ENCODE measurements around the gene INO80C.

Gene INO80C

DNA sequence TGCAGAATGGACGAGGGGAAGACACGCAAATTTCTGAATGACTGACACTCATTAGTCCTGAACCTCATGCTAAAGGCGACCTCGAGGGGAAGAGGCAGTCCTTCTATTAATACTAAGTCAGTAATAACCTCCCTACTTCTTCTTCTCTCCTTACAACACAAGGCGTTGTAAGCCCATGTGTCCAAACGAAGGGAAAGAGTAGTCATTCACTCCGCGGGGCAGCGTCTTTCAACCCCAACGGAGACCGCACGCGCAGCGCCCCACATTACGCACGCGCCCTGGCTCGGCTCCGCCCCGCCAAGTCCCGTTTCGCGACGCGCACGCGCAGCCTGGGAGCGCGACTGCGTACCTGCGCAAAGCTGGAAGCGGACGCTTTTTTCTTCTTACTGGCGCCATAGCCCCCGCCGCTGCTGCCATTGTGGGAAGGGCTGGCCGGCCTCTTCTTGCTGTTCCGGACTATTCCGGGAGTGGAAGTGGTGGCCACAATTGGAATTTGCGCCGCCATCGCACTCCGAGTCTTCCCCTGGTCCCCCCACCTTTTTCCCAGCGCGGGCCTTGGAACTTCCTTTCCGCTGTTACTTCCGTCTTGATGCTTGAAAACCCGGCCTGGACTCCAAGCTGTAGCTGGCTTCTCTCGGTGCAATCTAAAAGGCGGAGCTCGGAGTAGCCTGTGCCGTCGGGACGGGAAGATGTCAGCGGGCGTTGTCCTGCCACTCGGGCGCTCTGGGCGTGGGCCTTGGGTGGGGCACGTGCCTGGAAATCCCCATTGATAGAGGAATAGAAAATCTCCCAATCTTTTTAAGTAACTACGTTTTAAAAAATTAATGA is at the start of gene INO80C:
INO80C (minus strand) TSS at position 591 of the 828 bp plus-strand sequence; CDS start at position 505, 86 bp downstream.
- peak within 1 kb of the TSS; percentile 95 for H3K9ac ChIP-seq (ENCODE audit: low read length)
- no peaks in the 10 kb centered on the region for H3K27me3 ChIP-seq (replicated peaks; ENCODE audit: control insufficient read depth, insufficient read depth, low read length)
- H3K4me3 ChIP-seq (ENCODE audit: low read length) = peak within 1 kb of the TSS; percentile 87
- peak; percentile 98 for DNase-seq (ENCODE audit: low read depth)
- H3K4me1 ChIP-seq (ENCODE audit: control insufficient read depth, insufficient read depth, low read length) = peaks cover 15% of the 10 kb centered on the region
- H3K36me3 ChIP-seq (ENCODE audit: control insufficient read depth, insufficient read depth, low read length, severe bottlenecking) = no peaks in the 10 kb centered on the region
- H3K9me3 ChIP-seq (ENCODE audit: control insufficient read depth, low read length) = no peaks in the 10 kb centered on the region

DNA sequence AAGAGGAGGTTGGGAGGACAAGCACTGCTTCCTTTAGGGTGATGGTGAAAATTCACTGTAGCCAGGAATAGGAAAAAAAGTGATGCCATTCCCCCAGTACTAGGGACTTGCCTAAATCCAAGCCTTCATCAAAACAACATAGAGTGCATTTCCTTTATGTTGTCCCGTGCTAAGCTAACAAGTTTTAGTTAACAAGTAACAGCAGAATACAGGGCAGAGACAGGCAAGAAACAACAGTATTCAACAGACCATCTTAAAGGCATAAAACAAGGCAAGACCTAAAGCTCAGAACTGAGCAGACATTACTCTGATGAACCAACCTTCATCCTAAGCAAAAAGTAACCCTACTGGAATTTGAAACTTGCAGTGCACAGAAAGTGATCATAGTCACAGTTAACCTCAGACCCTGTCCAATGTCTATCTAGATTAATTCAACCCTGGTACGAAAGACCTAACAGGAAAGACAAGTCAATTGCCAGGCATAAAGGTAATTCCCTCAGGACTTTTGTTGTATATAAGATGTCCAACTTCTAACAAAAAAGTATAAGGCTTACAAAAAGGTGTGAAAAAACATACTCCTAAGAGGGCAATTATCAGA is 49.3 kb upstream of the INO80C start:
- no peaks in the 10 kb centered on the region for H3K4me1 ChIP-seq (ENCODE audit: control insufficient read depth, insufficient read depth, low read length)
- no peaks in the 10 kb centered on the region for H3K27me3 ChIP-seq (replicated peaks; ENCODE audit: control insufficient read depth, insufficient read depth, low read length)
- H3K4me3 ChIP-seq (ENCODE audit: low read length) = no peak overlapping the region
- no peak overlapping the region for H3K9ac ChIP-seq (ENCODE audit: low read length)
- H3K36me3 ChIP-seq (ENCODE audit: control insufficient read depth, insufficient read depth, low read length, severe bottlenecking) = no peaks in the 10 kb centered on the region
- no peaks in the 10 kb centered on the region for H3K9me3 ChIP-seq (ENCODE audit: control insufficient read depth, low read length)
- DNase-seq (ENCODE audit: low read depth) = no peak

DNA sequence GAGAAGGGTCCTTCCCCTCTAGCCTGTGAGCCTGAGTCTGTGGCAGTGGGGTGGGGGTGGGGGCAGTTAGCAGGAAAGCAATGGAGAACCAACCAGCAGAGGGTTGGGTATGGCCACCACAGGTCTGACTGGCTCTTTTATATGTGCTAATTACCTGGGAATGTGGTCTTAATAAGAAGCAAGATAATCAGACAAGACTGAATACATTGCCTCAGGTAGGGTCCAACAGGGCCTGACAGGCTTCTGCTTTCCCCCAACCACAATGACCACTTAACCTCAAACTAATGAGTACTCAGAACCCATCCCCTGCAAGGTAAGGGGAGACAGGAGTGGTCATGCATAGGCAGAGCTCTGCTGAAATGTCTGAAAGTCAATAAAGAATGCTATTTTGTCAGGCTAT is 44.6 kb upstream of the INO80C start:
- no peak overlapping the region for H3K4me3 ChIP-seq (ENCODE audit: low read length)
- H3K9ac ChIP-seq (ENCODE audit: low read length) = no peak overlapping the region
- H3K4me1 ChIP-seq (ENCODE audit: control insufficient read depth, insufficient read depth, low read length) = no peaks in the 10 kb centered on the region
- peaks cover 5% of the 10 kb centered on the region for H3K9me3 ChIP-seq (ENCODE audit: control insufficient read depth, low read length)
- H3K27me3 ChIP-seq (replicated peaks; ENCODE audit: control insufficient read depth, insufficient read depth, low read length) = no peaks in the 10 kb centered on the region
- no peaks in the 10 kb centered on the region for H3K36me3 ChIP-seq (ENCODE audit: control insufficient read depth, insufficient read depth, low read length, severe bottlenecking)
- DNase-seq (ENCODE audit: low read depth) = no peak

DNA sequence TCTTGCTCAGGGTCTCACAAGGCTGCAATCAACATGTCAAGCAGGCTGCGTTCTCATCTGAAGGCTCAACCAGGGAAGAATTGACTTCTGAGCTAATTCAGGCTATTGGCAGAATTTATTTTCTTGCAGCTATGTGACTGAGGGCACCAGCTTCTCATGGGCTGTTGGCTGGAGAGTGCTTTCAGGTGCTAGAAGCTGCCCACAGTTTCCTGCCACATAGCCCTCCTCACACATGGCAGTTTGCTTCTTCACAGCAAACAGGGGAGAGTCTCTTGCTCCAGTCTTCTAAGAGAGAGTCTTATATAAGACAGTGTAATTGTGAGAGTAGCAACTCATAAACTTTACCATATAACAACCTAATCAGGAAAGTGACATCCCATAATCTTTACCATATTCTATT is 37.5 kb upstream of the INO80C start:
- no peak for DNase-seq (ENCODE audit: low read depth)
- Histone ChIP-seq H3K4me1 (ENCODE audit: control insufficient read depth, insufficient read depth, low read length) (no peaks in the 10 kb centered on the region), H3K9me3 (ENCODE audit: control insufficient read depth, low read length) (peaks cover 19% of the 10 kb centered on the region), H3K36me3 (ENCODE audit: control insufficient read depth, insufficient read depth, low read length, severe bottlenecking) (no peaks in the 10 kb centered on the region), H3K9ac (ENCODE audit: low read length) (no peak overlapping the region), H3K27me3 (replicated peaks; ENCODE audit: control insufficient read depth, insufficient read depth, low read length) (no peaks in the 10 kb centered on the region), H3K4me3 (ENCODE audit: low read length) (no peak overlapping the region)

DNA sequence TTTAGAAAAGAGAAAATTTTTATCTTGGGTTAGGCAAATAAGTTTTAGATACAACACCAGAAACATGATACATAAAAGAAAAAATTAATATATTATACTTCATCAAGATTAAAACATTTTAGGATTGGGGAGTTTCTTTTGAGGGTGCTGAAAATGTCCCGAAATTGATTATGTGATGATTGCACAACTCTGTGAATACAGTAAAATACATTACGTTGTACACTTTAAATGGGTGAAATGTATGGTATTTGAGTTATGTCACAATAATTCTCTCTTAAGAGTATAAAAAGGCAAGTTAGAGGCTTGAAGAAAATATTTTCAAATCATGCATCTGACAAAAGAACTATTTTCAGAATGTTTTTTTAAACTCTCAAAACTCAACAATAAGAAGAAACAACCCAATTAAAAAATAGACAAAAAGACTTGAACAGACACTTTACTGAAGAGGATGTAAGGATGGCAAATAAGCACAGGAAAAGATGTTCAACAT is 36.2 kb upstream of the INO80C start:
- Histone ChIP-seq H3K4me3 (ENCODE audit: low read length) (no peak overlapping the region), H3K9ac (ENCODE audit: low read length) (no peak overlapping the region), H3K36me3 (ENCODE audit: control insufficient read depth, insufficient read depth, low read length, severe bottlenecking) (no peaks in the 10 kb centered on the region), H3K27me3 (replicated peaks; ENCODE audit: control insufficient read depth, insufficient read depth, low read length) (no peaks in the 10 kb centered on the region), H3K9me3 (ENCODE audit: control insufficient read depth, low read length) (peaks cover 17% of the 10 kb centered on the region), H3K4me1 (ENCODE audit: control insufficient read depth, insufficient read depth, low read length) (no peaks in the 10 kb centered on the region)
- peak; percentile 32 for DNase-seq (ENCODE audit: low read depth)

DNA sequence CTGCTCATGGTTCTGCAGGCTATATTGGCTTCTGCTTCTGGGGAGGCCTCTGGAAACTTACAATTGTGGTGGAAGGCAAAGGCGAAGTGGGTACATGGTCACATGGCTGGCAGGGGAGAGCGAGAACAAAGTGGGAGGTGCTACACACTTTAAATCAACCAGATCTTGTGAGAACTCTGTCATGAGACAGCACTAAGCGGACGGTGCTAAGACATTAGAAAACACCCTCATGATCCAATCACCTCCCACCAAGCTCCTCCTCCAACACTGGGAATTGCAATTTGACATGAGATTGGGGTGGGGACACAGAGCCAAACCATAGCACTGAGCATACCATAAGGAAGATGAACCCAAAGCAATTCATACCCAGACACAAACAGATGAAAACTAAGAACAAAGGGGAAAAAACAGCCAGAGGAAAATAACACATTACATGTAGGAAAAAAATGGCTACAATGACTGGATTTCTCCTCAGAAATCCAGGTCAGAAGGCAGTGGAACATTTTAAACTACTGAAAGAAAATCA is 31.1 kb upstream of the INO80C start:
- H3K9ac ChIP-seq (ENCODE audit: low read length) = no peak overlapping the region
- peaks cover 24% of the 10 kb centered on the region for H3K4me1 ChIP-seq (ENCODE audit: control insufficient read depth, insufficient read depth, low read length)
- no peaks in the 10 kb centered on the region for H3K27me3 ChIP-seq (replicated peaks; ENCODE audit: control insufficient read depth, insufficient read depth, low read length)
- no peaks in the 10 kb centered on the region for H3K36me3 ChIP-seq (ENCODE audit: control insufficient read depth, insufficient read depth, low read length, severe bottlenecking)
- H3K4me3 ChIP-seq (ENCODE audit: low read length) = no peak overlapping the region
- peaks cover 10% of the 10 kb centered on the region for H3K9me3 ChIP-seq (ENCODE audit: control insufficient read depth, low read length)
- DNase-seq (ENCODE audit: low read depth) = no peak

DNA sequence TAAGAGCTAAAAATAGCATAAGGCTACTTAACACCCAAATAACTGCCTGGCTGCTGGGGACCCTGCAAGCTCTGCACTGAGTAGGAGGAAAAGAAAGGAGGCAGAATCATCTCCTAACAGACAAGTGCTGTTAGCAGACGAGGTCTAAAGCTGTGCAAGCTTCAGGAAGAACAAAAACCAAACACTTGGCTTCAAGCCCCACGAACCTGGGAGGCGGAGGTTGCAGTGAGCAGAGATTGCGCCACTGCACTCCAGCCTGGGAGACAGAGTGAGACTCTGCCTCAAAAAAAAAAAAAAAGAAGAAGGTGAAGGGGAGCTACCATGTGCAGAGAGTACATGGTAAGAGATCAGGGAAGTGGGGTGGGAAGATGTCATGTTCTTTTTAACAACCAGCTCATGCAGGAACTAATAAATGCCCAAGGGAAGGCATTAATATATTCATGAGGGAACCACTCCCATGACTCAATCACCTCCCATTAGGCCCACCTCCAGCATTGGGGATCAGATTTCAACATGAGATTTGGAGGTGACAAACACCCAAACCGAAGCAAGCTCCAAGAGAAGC is 28.8 kb upstream of the INO80C start:
- no peaks in the 10 kb centered on the region for H3K36me3 ChIP-seq (ENCODE audit: control insufficient read depth, insufficient read depth, low read length, severe bottlenecking)
- peaks cover 10% of the 10 kb centered on the region for H3K9me3 ChIP-seq (ENCODE audit: control insufficient read depth, low read length)
- DNase-seq (ENCODE audit: low read depth) = no peak
- H3K27me3 ChIP-seq (replicated peaks; ENCODE audit: control insufficient read depth, insufficient read depth, low read length) = no peaks in the 10 kb centered on the region
- H3K4me3 ChIP-seq (ENCODE audit: low read length) = peak overlapping the region; percentile 67
- no peak overlapping the region for H3K9ac ChIP-seq (ENCODE audit: low read length)
- peaks cover 32% of the 10 kb centered on the region for H3K4me1 ChIP-seq (ENCODE audit: control insufficient read depth, insufficient read depth, low read length)

GRCh38 chr18:35525795-35526494 is 28.2 kb upstream of the INO80C start:
- Histone ChIP-seq H3K9ac (ENCODE audit: low read length) (no peak overlapping the region), H3K9me3 (ENCODE audit: control insufficient read depth, low read length) (peaks cover 8% of the 10 kb centered on the region), H3K27me3 (replicated peaks; ENCODE audit: control insufficient read depth, insufficient read depth, low read length) (no peaks in the 10 kb centered on the region), H3K4me3 (ENCODE audit: low read length) (peak overlapping the region; percentile 67), H3K36me3 (ENCODE audit: control insufficient read depth, insufficient read depth, low read length, severe bottlenecking) (no peaks in the 10 kb centered on the region), H3K4me1 (ENCODE audit: control insufficient read depth, insufficient read depth, low read length) (peaks cover 32% of the 10 kb centered on the region)
- no peak for DNase-seq (ENCODE audit: low read depth)

DNA sequence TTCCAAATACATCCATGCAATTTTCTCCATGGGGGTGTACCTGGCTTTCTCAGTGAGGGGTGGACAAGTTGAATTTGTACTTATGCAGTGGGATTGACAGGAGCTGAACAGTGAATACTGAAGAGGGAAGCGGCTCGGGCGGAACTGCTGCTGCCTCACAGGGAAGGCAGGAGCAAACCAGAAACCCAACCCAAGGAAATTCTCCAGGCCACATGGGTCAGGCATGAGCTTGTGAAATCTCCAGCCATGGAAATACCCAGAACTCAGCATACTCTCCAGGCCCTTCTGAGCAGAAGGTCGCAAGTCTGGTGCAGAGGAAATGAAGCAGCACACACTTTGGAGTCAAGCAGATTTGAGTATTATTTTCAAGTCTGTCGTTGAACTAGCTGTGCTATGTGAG is 26.5 kb upstream of the INO80C start:
- Histone ChIP-seq H3K4me1 (ENCODE audit: control insufficient read depth, insufficient read depth, low read length) (peaks cover 32% of the 10 kb centered on the region), H3K27me3 (replicated peaks; ENCODE audit: control insufficient read depth, insufficient read depth, low read length) (no peaks in the 10 kb centered on the region), H3K36me3 (ENCODE audit: control insufficient read depth, insufficient read depth, low read length, severe bottlenecking) (no peaks in the 10 kb centered on the region), H3K9me3 (ENCODE audit: control insufficient read depth, low read length) (no peaks in the 10 kb centered on the region), H3K9ac (ENCODE audit: low read length) (no peak overlapping the region), H3K4me3 (ENCODE audit: low read length) (no peak overlapping the region)
- no peak for DNase-seq (ENCODE audit: low read depth)

GRCh38 chr18:35522130-35522959 is 24.6 kb upstream of the INO80C start:
- no peaks in the 10 kb centered on the region for H3K9me3 ChIP-seq (ENCODE audit: control insufficient read depth, low read length)
- H3K4me1 ChIP-seq (ENCODE audit: control insufficient read depth, insufficient read depth, low read length) = peaks cover 36% of the 10 kb centered on the region
- H3K4me3 ChIP-seq (ENCODE audit: low read length) = no peak overlapping the region
- no peak overlapping the region for H3K9ac ChIP-seq (ENCODE audit: low read length)
- H3K36me3 ChIP-seq (ENCODE audit: control insufficient read depth, insufficient read depth, low read length, severe bottlenecking) = no peaks in the 10 kb centered on the region
- no peak for DNase-seq (ENCODE audit: low read depth)
- H3K27me3 ChIP-seq (replicated peaks; ENCODE audit: control insufficient read depth, insufficient read depth, low read length) = no peaks in the 10 kb centered on the region

Data from adipocyte (in vitro differentiated cells).